Upper lobe of right lung (tissue), 1 donor: Measurements from ENCODE around the gene PXYLP1. TPM values are rescaled to one million over a fixed set of nuclear protein-coding genes. Genes with fewer than 3 reads are reported as not detected.

Source experiments
- ATAC-seq: fragments of 200-7000 bp; cut with Tn5 transposase; one replicate; pipeline ENCODE4 v1.9.1; 2020; ENCODE audit warnings: mild to moderate bottlenecking, moderate library complexity
- DNase-seq: peaks from one replicate; pipeline ENCODE4 v3.0.0-alpha.2; 2020
- H3K27ac ChIP-seq: fragments of 200-600 bp; one replicate; pipeline ENCODE4 v1.8.0; 2022
- H3K27me3 ChIP-seq: fragments of 200-600 bp; one replicate; pipeline ENCODE4 v1.8.0; 2022; ENCODE audit warnings: mild to moderate bottlenecking
- H3K36me3 ChIP-seq: fragments of 200-600 bp; one replicate; pipeline ENCODE4 v1.8.0; 2022
- H3K4me1 ChIP-seq: fragments of 200-600 bp; one replicate; pipeline ENCODE4 v1.8.0; 2022
- H3K4me3 ChIP-seq: fragments of 200-600 bp; one replicate; pipeline ENCODE4 v1.8.0; 2022; ENCODE audit warnings: mild to moderate bottlenecking
- H3K9me3 ChIP-seq: fragments of 200-600 bp; one replicate; pipeline ENCODE4 v1.8.0; 2022
- intact Hi-C: fragments of 100-400 bp; cut with DNase I; formaldehyde crosslinking; loops from one replicate; pipeline ENCODE4 v1.11.0; 2022
- long read RNA-seq: library from polyadenylated mRNA; unstranded; transcript quantifications from one replicate; pipeline ENCODE4 v2.0.0, GENCODE V29; 2021
- total RNA-seq: library from RNA; stranded (reverse); fragmentation: NEBNext Ultra II Directional; extraction: Animal tissue kit (Norgen Biotek cat#: 25700); gene quantifications from one replicate; pipeline ENCODE4 v1.2.1, GENCODE V29; 2021
- TF ChIP-seq, protein P1 (sequence below): fragments of 200-600 bp; IDR thresholded peaks from one replicate; pipeline ENCODE4 v1.8.0; 2022; ENCODE audit warnings: antibody characterized with exemption
- donor health status: DM: no; HTN: yes; CAD: no; lungs with severe emphysema.

Gene PXYLP1, protein sequence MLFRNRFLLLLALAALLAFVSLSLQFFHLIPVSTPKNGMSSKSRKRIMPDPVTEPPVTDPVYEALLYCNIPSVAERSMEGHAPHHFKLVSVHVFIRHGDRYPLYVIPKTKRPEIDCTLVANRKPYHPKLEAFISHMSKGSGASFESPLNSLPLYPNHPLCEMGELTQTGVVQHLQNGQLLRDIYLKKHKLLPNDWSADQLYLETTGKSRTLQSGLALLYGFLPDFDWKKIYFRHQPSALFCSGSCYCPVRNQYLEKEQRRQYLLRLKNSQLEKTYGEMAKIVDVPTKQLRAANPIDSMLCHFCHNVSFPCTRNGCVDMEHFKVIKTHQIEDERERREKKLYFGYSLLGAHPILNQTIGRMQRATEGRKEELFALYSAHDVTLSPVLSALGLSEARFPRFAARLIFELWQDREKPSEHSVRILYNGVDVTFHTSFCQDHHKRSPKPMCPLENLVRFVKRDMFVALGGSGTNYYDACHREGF
- 13.6 TPM for total RNA-seq
- long read RNA-seq, transcript PXYLP1-201 (6 exons, 3,281 nt) = major isoform, 7 of 15 reads
- long read RNA-seq, partial matches to known transcripts = 2 of 15 reads
- long read RNA-seq, other reads (novel, unspliced or antisense) = 5 of 15 reads

GRCh38 chr3:141231101-141231951 lies at the start of gene PXYLP1:
PXYLP1 (plus strand) TSS chr3:141231825; CDS start chr3:141260176, 28,351 bp downstream.
- Histone ChIP-seq H3K4me3 (peak within 1 kb of the TSS; percentile 84), H3K27ac (peak within 1 kb of the TSS; percentile 86), H3K9me3 (no peaks in the 10 kb centered on the region), H3K36me3 (no peaks in the 10 kb centered on the region), H3K4me1 (peaks cover 15% of the 10 kb centered on the region), H3K27me3 (no peaks in the 10 kb centered on the region)
- TF ChIP-seq, protein P1, sequence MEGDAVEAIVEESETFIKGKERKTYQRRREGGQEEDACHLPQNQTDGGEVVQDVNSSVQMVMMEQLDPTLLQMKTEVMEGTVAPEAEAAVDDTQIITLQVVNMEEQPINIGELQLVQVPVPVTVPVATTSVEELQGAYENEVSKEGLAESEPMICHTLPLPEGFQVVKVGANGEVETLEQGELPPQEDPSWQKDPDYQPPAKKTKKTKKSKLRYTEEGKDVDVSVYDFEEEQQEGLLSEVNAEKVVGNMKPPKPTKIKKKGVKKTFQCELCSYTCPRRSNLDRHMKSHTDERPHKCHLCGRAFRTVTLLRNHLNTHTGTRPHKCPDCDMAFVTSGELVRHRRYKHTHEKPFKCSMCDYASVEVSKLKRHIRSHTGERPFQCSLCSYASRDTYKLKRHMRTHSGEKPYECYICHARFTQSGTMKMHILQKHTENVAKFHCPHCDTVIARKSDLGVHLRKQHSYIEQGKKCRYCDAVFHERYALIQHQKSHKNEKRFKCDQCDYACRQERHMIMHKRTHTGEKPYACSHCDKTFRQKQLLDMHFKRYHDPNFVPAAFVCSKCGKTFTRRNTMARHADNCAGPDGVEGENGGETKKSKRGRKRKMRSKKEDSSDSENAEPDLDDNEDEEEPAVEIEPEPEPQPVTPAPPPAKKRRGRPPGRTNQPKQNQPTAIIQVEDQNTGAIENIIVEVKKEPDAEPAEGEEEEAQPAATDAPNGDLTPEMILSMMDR = peak; percentile 57
- ATAC-seq (peak; percentile 96), DNase-seq (peak; percentile 97)
- intact Hi-C loops = no loop called here

DNA sequence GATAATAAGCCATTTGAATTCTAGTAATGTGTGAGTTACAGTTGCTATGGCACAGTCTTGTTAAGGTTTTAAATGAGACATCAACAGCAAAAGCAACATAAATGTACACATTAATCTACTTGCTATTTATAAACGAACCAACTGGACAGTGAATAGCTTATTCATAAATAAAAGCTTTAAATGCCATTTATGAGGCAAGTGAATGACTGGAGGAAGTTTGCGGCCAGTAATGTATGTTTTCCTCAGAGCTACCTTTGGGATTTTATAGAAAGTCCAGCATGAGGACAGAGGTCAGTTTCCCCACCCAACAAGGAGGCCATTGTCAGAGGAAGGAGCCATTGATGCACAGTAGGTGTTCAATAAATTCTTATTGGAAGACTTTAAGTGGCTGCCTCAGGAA lies 48.0 kb upstream of the PXYLP1 start:
- Histone ChIP-seq H3K4me3 (no peak overlapping the region), H3K27me3 (no peaks in the 10 kb centered on the region), H3K27ac (no peak overlapping the region), H3K36me3 (no peaks in the 10 kb centered on the region), H3K9me3 (no peaks in the 10 kb centered on the region), H3K4me1 (no peaks in the 10 kb centered on the region)
- ATAC-seq = no peak
- DNase-seq = no peak
- TF ChIP-seq, protein P1 = no peak
- intact Hi-C loops = no loop called here

DNA sequence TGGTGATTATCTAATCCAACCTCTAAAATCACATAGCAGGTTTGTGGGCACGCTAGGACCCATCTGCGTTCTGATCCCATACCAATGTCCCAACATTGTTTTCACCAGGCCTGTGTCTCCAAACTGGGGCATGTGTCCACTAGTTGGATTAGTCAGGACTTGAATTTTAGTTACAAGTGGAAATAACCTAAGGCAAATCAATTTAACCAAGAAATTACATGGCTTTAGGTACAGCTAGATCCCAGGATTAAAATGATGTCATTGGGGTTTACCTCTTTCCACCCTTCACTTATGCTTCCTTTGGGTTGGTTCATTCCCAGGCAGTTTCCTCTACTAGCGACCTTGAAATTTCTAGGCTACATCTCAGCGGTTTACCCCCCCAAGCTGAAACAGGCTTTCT lies 47.2 kb upstream of the PXYLP1 start:
- no peaks in the 10 kb centered on the region for H3K27me3 ChIP-seq
- TF ChIP-seq, protein P1 = no peak
- no peak for ATAC-seq
- H3K9me3 ChIP-seq = no peaks in the 10 kb centered on the region
- intact Hi-C loops = no loop called here
- no peak for DNase-seq
- H3K27ac ChIP-seq = no peak overlapping the region
- H3K4me3 ChIP-seq = no peak overlapping the region
- no peaks in the 10 kb centered on the region for H3K4me1 ChIP-seq
- no peaks in the 10 kb centered on the region for H3K36me3 ChIP-seq

DNA sequence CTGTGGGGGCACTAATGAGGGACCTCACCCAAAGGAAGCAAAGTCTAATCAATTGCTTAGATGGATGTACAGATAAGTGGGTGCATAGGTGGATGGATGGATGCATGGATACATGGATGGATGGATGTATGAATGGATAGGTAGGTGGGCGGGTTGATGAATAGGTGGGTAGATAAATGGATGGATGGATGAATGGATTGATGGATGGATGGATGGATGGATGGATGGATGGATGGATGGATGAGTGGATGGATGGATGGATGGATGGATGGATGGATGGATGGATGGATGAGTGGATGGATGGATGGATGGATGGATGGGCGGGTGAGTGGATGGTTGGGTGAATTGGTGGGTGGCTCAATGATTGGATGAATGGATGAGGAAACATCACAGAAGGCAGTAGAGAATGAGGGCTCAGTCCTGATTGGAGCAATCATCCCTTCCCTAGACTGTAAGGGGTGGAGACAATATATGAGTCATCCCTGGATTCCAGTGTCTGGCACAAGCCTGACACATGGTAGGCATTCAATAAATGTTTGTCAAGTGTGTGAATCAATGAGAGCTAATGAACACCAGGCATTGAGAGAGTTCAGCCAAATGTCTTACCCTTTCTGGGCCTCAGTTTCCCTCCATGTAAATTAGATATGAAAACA lies 40.4 kb upstream of the PXYLP1 start:
- H3K4me3 ChIP-seq = no peak overlapping the region
- DNase-seq (no peak), ATAC-seq (no peak)
- H3K27ac ChIP-seq = no peak overlapping the region
- TF ChIP-seq, protein P1 = no peak
- H3K27me3 ChIP-seq = peaks cover 6% of the 10 kb centered on the region
- no peaks in the 10 kb centered on the region for H3K4me1 ChIP-seq
- H3K9me3 ChIP-seq = no peaks in the 10 kb centered on the region
- intact Hi-C loops = loop anchor here (5.0 kb wide), 1 partner anchor 184 kb away; no protein-coding TSS in a partner anchor
- H3K36me3 ChIP-seq = no peaks in the 10 kb centered on the region

DNA sequence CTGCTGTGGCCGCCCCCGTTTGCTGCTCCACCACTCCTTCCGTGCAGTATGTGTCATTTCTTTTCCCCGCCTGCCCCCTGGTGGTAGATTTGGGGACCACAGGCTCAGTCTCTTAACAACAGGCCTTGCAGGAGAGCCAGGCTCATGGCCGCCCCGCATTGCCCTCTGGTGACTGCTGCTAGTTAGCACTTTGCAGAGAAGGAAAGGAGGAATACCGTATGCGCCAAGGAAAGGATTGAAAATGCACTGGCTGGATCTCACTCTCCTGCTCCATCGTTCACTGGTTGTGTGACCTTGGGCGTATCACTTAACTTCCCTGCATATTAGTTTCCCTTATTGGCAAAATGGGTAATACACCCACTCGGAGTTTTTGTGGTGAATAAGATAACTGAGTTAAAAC lies 39.3 kb upstream of the PXYLP1 start:
- intact Hi-C loops = loop anchor here (5.0 kb wide), 1 partner anchor 185 kb away; no protein-coding TSS in a partner anchor
- TF ChIP-seq, protein P1 = peak; percentile 99

More for the DNA sequence above, 39.3 kb upstream of the PXYLP1 start:
- Histone ChIP-seq H3K27ac (no peak overlapping the region), H3K27me3 (peaks cover 6% of the 10 kb centered on the region), H3K9me3 (no peaks in the 10 kb centered on the region), H3K4me1 (no peaks in the 10 kb centered on the region), H3K36me3 (no peaks in the 10 kb centered on the region), H3K4me3 (no peak overlapping the region)
- DNase-seq (peak; percentile 97), ATAC-seq (peak; percentile 100)
